ENCODE results near the gene ARMC7. TPM values are rescaled to one million over a fixed set of nuclear protein-coding genes. Genes with fewer than 3 reads are reported as not detected.

The ARMC7 gene
- total and polyA plus RNA-seq, 10 of the 15 experiments (the other 5 are each of a cell fraction or from before 2014, with no cell fraction given): 1.5 to 19.8 (median 6.3) TPM

- TF ChIP-seq SIN3A (IDR thresholded peaks at IDR 0.05; ENCODE audit: low read depth, low read length) (no peak), IRF4 (IDR thresholded peaks at IDR 0.05; ENCODE audit: low read depth, low read length) (no peak), DPF2 (IDR thresholded peaks at IDR 0.05) (no peak), ZNF217 (IDR thresholded peaks at IDR 0.05) (no peak)
- TF ChIP-seq, protein P1, sequence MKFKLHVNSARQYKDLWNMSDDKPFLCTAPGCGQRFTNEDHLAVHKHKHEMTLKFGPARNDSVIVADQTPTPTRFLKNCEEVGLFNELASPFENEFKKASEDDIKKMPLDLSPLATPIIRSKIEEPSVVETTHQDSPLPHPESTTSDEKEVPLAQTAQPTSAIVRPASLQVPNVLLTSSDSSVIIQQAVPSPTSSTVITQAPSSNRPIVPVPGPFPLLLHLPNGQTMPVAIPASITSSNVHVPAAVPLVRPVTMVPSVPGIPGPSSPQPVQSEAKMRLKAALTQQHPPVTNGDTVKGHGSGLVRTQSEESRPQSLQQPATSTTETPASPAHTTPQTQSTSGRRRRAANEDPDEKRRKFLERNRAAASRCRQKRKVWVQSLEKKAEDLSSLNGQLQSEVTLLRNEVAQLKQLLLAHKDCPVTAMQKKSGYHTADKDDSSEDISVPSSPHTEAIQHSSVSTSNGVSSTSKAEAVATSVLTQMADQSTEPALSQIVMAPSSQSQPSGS (IDR thresholded peaks at IDR 0.05; ENCODE audit: low read length): no peak
These were observed 34.0 kb upstream of the ARMC7 start (continued) for GRCh38 chr17:75075597-75076336.

DNA sequence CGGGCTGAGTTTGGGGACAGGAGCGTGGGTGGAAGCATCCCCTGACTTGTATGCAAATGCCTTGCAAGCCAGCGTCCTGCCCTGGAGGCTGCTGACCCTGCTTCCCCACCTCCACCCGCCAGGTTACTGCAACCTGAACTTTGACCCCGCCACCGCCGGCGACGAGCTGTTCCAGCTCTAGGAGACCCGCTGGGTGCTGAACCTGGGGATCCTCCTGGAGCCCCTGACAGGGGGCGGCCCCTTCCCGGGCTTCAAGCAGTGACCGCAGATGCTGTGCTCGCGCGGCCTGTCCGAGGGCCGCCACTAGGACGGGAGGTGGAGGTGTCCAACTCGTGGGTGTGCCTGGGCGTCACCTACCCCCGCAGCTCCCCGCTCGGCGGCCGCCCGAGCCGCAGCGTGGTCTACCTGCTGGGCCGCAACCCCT lies 32.7 kb upstream of the ARMC7 start:
- Histone ChIP-seq H3K4me1 (ENCODE audit: control insufficient read depth, insufficient read depth, low read length) (peaks cover 30% of the 10 kb centered on the region), H3K4me2 (ENCODE audit: control insufficient read depth, insufficient read depth) (peak overlapping the region; percentile 91), H2AFZ (ENCODE audit: control insufficient read depth, low read depth, low read length) (peak overlapping the region; percentile 82), H3K36me3 (ENCODE audit: control insufficient read depth in 2 of 2, insufficient read depth in 2 of 2, low read length in 1 of 2) (no peaks in the 10 kb centered on the region), H3K4me3 (peak overlapping the region; percentile 47; the same call in 1 of the 2 replicates), H3K9ac (ENCODE audit: control insufficient read depth, insufficient read depth, low read length) (peak overlapping the region; percentile 79; the same call in 1 of the 2 replicates), H3K9me3 (replicated peaks; ENCODE audit: control insufficient read depth, insufficient read depth, low read length) (no peaks in the 10 kb centered on the region), H3K27ac (ENCODE audit: control insufficient read depth, insufficient read depth) (peak overlapping the region; percentile 64; the same call in 1 of the 2 replicates), H3K27me3 (replicated peaks in 1 of 2; ENCODE audit: control insufficient read depth in 2 of 2, insufficient read depth in 2 of 2, low read length in 1 of 2) (no peaks in the 10 kb centered on the region), H3K79me2 (ENCODE audit: control insufficient read depth, insufficient read depth, low read length) (no peaks in the 10 kb centered on the region), H4K20me1 (ENCODE audit: control insufficient read depth, insufficient read depth) (no peaks in the 10 kb centered on the region)
- ATAC-seq (no peak), FAIRE-seq (no peak), DNase-seq (ENCODE audit: low read depth, low spot score) (no peak)
- ChIA-PET CTCF (interaction anchor here (1.4 to 7.6 kb wide), 2 partner anchors 36 to 116 kb away, joined by 4 to 54 read pairs; no protein-coding TSS in a partner anchor), POLR2A (interaction anchor here (0.7 to 3.9 kb wide), 2 partner anchors 11 to 64 kb away, joined by 3 to 15 read pairs; partner anchors contain the start of gene SLC16A5), RAD21 (ENCODE audit: unreplicated experiment) (interaction anchor here (0.7 to 1.7 kb wide), 4 partner anchors 26 to 116 kb away, joined by 3 to 10 read pairs (median 6); no protein-coding TSS in a partner anchor), SMC1A (ENCODE audit: uncharacterized antibody, unreplicated experiment) (interaction anchor here (1.1 kb wide), 1 partner anchor 116 kb away, joined by 3 read pairs; no protein-coding TSS in a partner anchor)
- WGBS (ENCODE audit: insufficient coverage, insufficient replicate concordance, low lambda C conversion rate, missing lambda C conversion rate): 1% methylated on average over 29 of the region's 30 CpGs
- intact Hi-C loops (cut with micrococcal nuclease; ENCODE audit: unreplicated experiment): no loop called here
- TF ChIP-seq RELA (IDR thresholded peaks at IDR 0.05; ENCODE audit: borderline replicate concordance, partially characterized antibody): no peak
- TF ChIP-seq NR2C1 (IDR thresholded peaks at IDR 0.05): peak; percentile 79
- TF ChIP-seq POU2F2 (IDR thresholded peaks at IDR 0.05; ENCODE audit: borderline replicate concordance, low read depth, low read length): peak; percentile 42; the same call in 1 of the 3 replicates
- peak; percentile 51; the same call in 1 of the 2 replicates for TF ChIP-seq SMARCA5 (IDR thresholded peaks at IDR 0.05)
- no peak for TF ChIP-seq MTA2 (IDR thresholded peaks at IDR 0.05; ENCODE audit: low read depth)
- no peak for TF ChIP-seq HSF1 (IDR thresholded peaks at IDR 0.05; ENCODE audit: low read depth, low read length)
- peak; percentile 77 for TF ChIP-seq NR2F1 (conservative IDR thresholded peaks at IDR 0.05)
- TF ChIP-seq ZBTB33 (IDR thresholded peaks at IDR 0.05): peak; percentile 88
- no peak for TF ChIP-seq ESRRA (IDR thresholded peaks at IDR 0.05; ENCODE audit: low read length)
- BruUV-seq (replicated peaks): no TSS peak
- in situ Hi-C loops (cut with MboI): no loop called here

Data from GM12878 (cell line).